HepG2 (cell line): Measurements from ENCODE around the gene BTD. TPM values are rescaled to one million over a fixed set of nuclear protein-coding genes. Genes with fewer than 3 reads are reported as not detected.

Experiments used
- ATAC-seq: fragments of 200-7000 bp; cut with Tn5 transposase; 3 replicates; pipeline ENCODE4 v1.9.1; 2020; ENCODE audit warnings: mild to moderate bottlenecking, moderate library complexity
- BruUV-seq: library from RNA; stranded (reverse); fragments of 400-500 nt; replicated peaks from 2 replicates; lab custom pipeline; 2021; lab: Mats Ljungman, UMichigan
- CTCF ChIA-PET: fragments of 300-600 bp; formaldehyde crosslinking; extraction: SDS; loops from one replicate; lab custom pipeline; 2021; ENCODE audit warnings: low total read pairs, inconsistent platforms, low intra/inter-chr PET ratio; lab: Yijun Ruan, JAX
- POLR2A ChIA-PET: fragments of 350-600 bp; sonication (Branson Sonifier 250); formaldehyde crosslinking; loops from one replicate; lab custom pipeline; 2020; ENCODE audit warnings: antibody characterized with exemption, inconsistent platforms; lab: Yijun Ruan, JAX
- DNase-seq: peaks from one replicate; pipeline ENCODE4 v3.0.0-alpha.2; 2015; ENCODE audit warnings: low spot score
- FAIRE-seq: peaks from 3 replicates; lab custom pipeline; 2011; peaks lifted over from hg19 to GRCh38; lab: Jason Lieb, UNC
- H2AFZ ChIP-seq: one replicate; pipeline ENCODE4 v1.6.1; 2011; ENCODE audit warnings: low read length, inconsistent platforms
- H3K27ac ChIP-seq: fragments of 300-600 bp; 3 replicates; pipeline ENCODE4 v1.8.0; 2011; ENCODE audit warnings: mixed run types, mild to moderate bottlenecking, mixed read lengths, low read length, inconsistent platforms; ENCODE audit not compliant: insufficient read depth; ENCODE audit errors: extremely low read length
- H3K27me3 ChIP-seq, 2 experiments: fragments of 200-600 bp in 1 of 2; 2 replicates in 1 of 2; 3 replicates in 1 of 2; pipeline versions ENCODE4 v1.6.0 to v1.8.0; 2011; ENCODE audit warnings: low read length in 2 of 2, mild to moderate bottlenecking in 2 of 2, moderate library complexity in 2 of 2, inconsistent platforms in 1 of 2; ENCODE audit not compliant: insufficient read depth in 2 of 2, control insufficient read depth in 1 of 2
- H3K36me3 ChIP-seq, 2 experiments: fragments of 200-600 bp in 1 of 2; replicated peaks in 1 of 2; 2 replicates in 1 of 2; 3 replicates in 1 of 2; pipeline versions ENCODE4 v1.5.1 to v1.8.0; 2011; ENCODE audit warnings: low read length in 2 of 2, inconsistent platforms in 1 of 2; ENCODE audit not compliant: insufficient read depth in 2 of 2, control insufficient read depth in 1 of 2
- H3K4me1 ChIP-seq: 2 replicates; pipeline ENCODE4 v1.5.1; 2012; ENCODE audit warnings: low read length, inconsistent platforms; ENCODE audit not compliant: insufficient read depth
- H3K4me2 ChIP-seq: 2 replicates; pipeline ENCODE4 v1.6.0; 2011; ENCODE audit warnings: low read depth, low read length, inconsistent platforms
- H3K4me3 ChIP-seq, 3 experiments: fragments of 200-600 bp in 1 of 3; sonication (generic), shearing (Covaris generic) in 1 of 3; replicated peaks in 1 of 3; 2 replicates each; pipeline ENCODE4 v1.5.1; 2011 to 2016; ENCODE audit warnings: low read length in 3 of 3, inconsistent platforms in 2 of 3, low read depth in 2 of 3, mild to moderate bottlenecking in 2 of 3, control low read depth in 1 of 3, mixed read lengths in 1 of 3; ENCODE audit not compliant: insufficient read depth in 1 of 3
- H3K79me2 ChIP-seq: one replicate; pipeline ENCODE4 v1.6.1; 2011; ENCODE audit warnings: low read length, inconsistent platforms; ENCODE audit not compliant: insufficient read depth
- H3K9ac ChIP-seq: 2 replicates; pipeline ENCODE4 v1.6.0; 2011; ENCODE audit warnings: mild to moderate bottlenecking, low read depth, low read length, inconsistent platforms; ENCODE audit not compliant: insufficient read depth
- H3K9me3 ChIP-seq: 2 replicates; pipeline ENCODE4 v1.5.1; 2012; ENCODE audit warnings: mild to moderate bottlenecking, low read length
- H4K20me1 ChIP-seq: 2 replicates; pipeline ENCODE4 v1.6.0; 2011; ENCODE audit warnings: inconsistent platforms, mild to moderate bottlenecking, low read length, moderate library complexity; ENCODE audit not compliant: insufficient read depth
- GMEB2 ChIP-seq: IDR thresholded peaks from 2 replicates; pipeline ENCODE4 v1.6.1; 2016; ENCODE audit warnings: missing biosample characterization, missing genetic modification reagents, low read depth
- HIVEP1 ChIP-seq: sonication (generic); formaldehyde crosslinking; IDR thresholded peaks from 2 replicates; pipeline ENCODE4 v1.4.0; 2020; ENCODE audit warnings: mild to moderate bottlenecking, missing genetic modification reagents
- HMGXB4 ChIP-seq, 2 experiments: sonication (generic) in 1 of 2; formaldehyde crosslinking in 1 of 2; IDR thresholded peaks; 2 replicates each; pipeline versions ENCODE4 v1.4.0 to v1.6.1; 2018 to 2020; ENCODE audit warnings: missing genetic modification reagents in 2 of 2, borderline replicate concordance in 1 of 2, low read depth in 1 of 2, mild to moderate bottlenecking in 1 of 2, missing biosample characterization in 1 of 2
- ISL2 ChIP-seq: sonication (generic); formaldehyde crosslinking; IDR thresholded peaks from 2 replicates; pipeline ENCODE4 v1.5.0; 2020; ENCODE audit warnings: missing genetic modification reagents
- PPARG ChIP-seq: conservative IDR thresholded peaks from 2 replicates; pipeline ENCODE4 v1.6.1; 2016; ENCODE audit warnings: missing biosample characterization, missing genetic modification reagents
- REXO4 ChIP-seq: sonication (generic); formaldehyde crosslinking; IDR thresholded peaks from 2 replicates; pipeline ENCODE4 v1.8.0; 2022; ENCODE audit warnings: missing genetic modification reagents, mild to moderate bottlenecking, borderline replicate concordance
- RNF2 ChIP-seq: fragments of 450-650 bp; conservative IDR thresholded peaks from 2 replicates; pipeline ENCODE4 v1.6.1; 2016; ENCODE audit warnings: low read depth
- TEAD2 ChIP-seq: sonication (generic); formaldehyde crosslinking; IDR thresholded peaks from 2 replicates; pipeline ENCODE4 v1.9.0; 2021; ENCODE audit warnings: missing genetic modification reagents
- TFDP1 ChIP-seq: IDR thresholded peaks from 2 replicates; pipeline ENCODE4 v1.6.1; 2016; ENCODE audit warnings: missing compliant biosample characterization, missing genetic modification reagents, borderline replicate concordance
- ZFP36 ChIP-seq: fragments of 150-350 bp; IDR thresholded peaks from 2 replicates; pipeline ENCODE4 v1.6.1; 2018; ENCODE audit warnings: borderline replicate concordance, low read length, low read depth; ENCODE audit not compliant: partially characterized antibody
- ZNF138 ChIP-seq: sonication (generic); formaldehyde crosslinking; IDR thresholded peaks from 2 replicates; pipeline ENCODE4 v1.5.0; 2020; ENCODE audit warnings: mild to moderate bottlenecking, low read depth, missing genetic modification reagents
- ZNF232 ChIP-seq: sonication (generic); formaldehyde crosslinking; IDR thresholded peaks from 2 replicates; pipeline ENCODE4 v1.4.0; 2020; ENCODE audit warnings: missing genetic modification reagents, borderline replicate concordance
- ZNF501 ChIP-seq: sonication (generic); formaldehyde crosslinking; IDR thresholded peaks from 2 replicates; pipeline ENCODE4 v1.5.1; 2020; ENCODE audit warnings: mild to moderate bottlenecking, moderate library complexity, missing genetic modification reagents
- ZNF598 ChIP-seq: sonication (generic); formaldehyde crosslinking; IDR thresholded peaks from 2 replicates; pipeline ENCODE4 v1.5.1; 2020; ENCODE audit warnings: mild to moderate bottlenecking, missing genetic modification reagents, borderline replicate concordance
- ZNF691 ChIP-seq: sonication (generic); formaldehyde crosslinking; IDR thresholded peaks from 2 replicates; pipeline ENCODE4 v1.4.0; 2020; ENCODE audit warnings: missing genetic modification reagents, low read depth, mild to moderate bottlenecking, borderline replicate concordance
- WGBS: methylation state at CpG from one replicate; pipeline ENCODE4 v1.1.6; 2017; ENCODE audit warnings: low lambda C conversion rate; 5-methylcytosine and 5-hydroxymethylcytosine counted together
- in situ Hi-C: cut with HindIII; loops from 2 replicates; pipeline ENCODE4 v1.10.0; 2017; ENCODE audit warnings: low pct_unique_long_range_greater_than_20kb; ENCODE audit not compliant: extremely low pct_ligation_motif_present
- intact Hi-C: fragments of 100-400 bp; cut with micrococcal nuclease; formaldehyde crosslinking; loops from one replicate; pipeline ENCODE4 v1.10.0; 2022; ENCODE audit not compliant: unreplicated experiment
- polyA plus RNA-seq, 8 experiments: library from polyadenylated mRNA; depleted of rRNA in 3 of 8; stranded (reverse) in 7 of 8; unstranded in 1 of 8; fragments of >200 nt; fragmentation: Illumina TruSeq in 4 of 8; extraction: Trizol in 4 of 8; gene quantifications; 2 replicates each; pipeline versions ENCODE4 v1.2.1 to v1.2.3, GENCODE V29; 2011 to 2016; ENCODE audit warnings: low read depth in 4 of 8, missing spikeins in 1 of 8, mixed read lengths in 1 of 8; ENCODE audit not compliant: insufficient read depth in 1 of 8
- total RNA-seq, 5 experiments: library from RNA; depleted of rRNA; stranded (reverse); fragments of >200 nt; fragmentation: Illumina TruSeq; extraction: Trizol; gene quantifications; 2 replicates each; pipeline ENCODE4 v1.2.3, GENCODE V29; 2016; ENCODE audit warnings: low read depth in 1 of 5

BTD gene
- total and polyA plus RNA-seq, 2 of the 13 experiments (the other 11 are each of a cell fraction or from before 2014, with no cell fraction given): 15.7 to 35.5 TPM

GRCh38 chr3:15646851-15647511, 45.4 kb downstream of the BTD start:
- no peak overlapping the region for H3K27ac ChIP-seq
- TF ChIP-seq GMEB2 (no peak), ISL2 (CRISPR knock-in tag) (no peak), PPARG (no peak), ZFP36 (no peak), ZNF232 (CRISPR knock-in tag) (no peak), HMGXB4 (CRISPR knock-in tag; IDR thresholded peaks at IDR 0.05; ENCODE audit: borderline replicate concordance in 1 of 2, low read depth in 1 of 2) (no peak), REXO4 (no peak), RNF2 (no peak), ZNF138 (CRISPR knock-in tag) (no peak), HIVEP1 (CRISPR knock-in tag) (no peak), ZNF501 (CRISPR knock-in tag) (no peak), TFDP1 (CRISPR knock-in tag) (no peak), ZNF598 (CRISPR knock-in tag) (no peak), ZNF691 (CRISPR knock-in tag) (no peak), TEAD2 (CRISPR knock-in tag) (no peak)
- 0 out of 5 replicates have a peak, but pooled peaks cover 0 to 1% of the 10 kb centered on the region in 2 experiments for H3K36me3 ChIP-seq
- H3K9me3 ChIP-seq: no peaks in the 10 kb centered on the region
- no peaks in the 10 kb centered on the region for H3K79me2 ChIP-seq
- in situ Hi-C loops: loop anchor here (25.0 kb wide), 1 partner anchor 590 kb away; no protein-coding TSS in a partner anchor
- intact Hi-C loops: no loop called here
- H3K4me1 ChIP-seq: peaks cover 10% of the 10 kb centered on the region
- H3K9ac ChIP-seq: no peak overlapping the region
- FAIRE-seq (no peak), DNase-seq (no peak), ATAC-seq (no peak)
- no peak overlapping the region for H3K4me2 ChIP-seq
- WGBS: 76% methylated on average over 6 of the region's 13 CpGs
- H4K20me1 ChIP-seq: no peaks in the 10 kb centered on the region
- POLR2A ChIA-PET: no interaction called here
- H3K27me3 ChIP-seq: no peaks in the 10 kb centered on the region
- BruUV-seq: no TSS peak
- CTCF ChIA-PET: no interaction called here
- H3K4me3 ChIP-seq: no peak overlapping the region
- no peak overlapping the region for H2AFZ ChIP-seq
